Activated B cell treated with CpG ODN at 0.5 μM for 24 hours (primary cell): Measurements from ENCODE around the gene BDNF. TPM values are rescaled to one million over a fixed set of nuclear protein-coding genes. Genes with fewer than 3 reads are reported as not detected.

Experiments used
- ATAC-seq: fragments of 200-7000 bp; cut with Tn5 transposase; one replicate; pipeline ENCODE4 v1.10.0; 2021; ENCODE audit warnings: low read depth, mild to moderate bottlenecking, moderate library complexity
- CTCF ChIA-PET: fragments of 350-600 bp; sonication (Branson Sonifier 250); formaldehyde crosslinking; loops from one replicate; lab custom pipeline; 2021; ENCODE audit warnings: antibody characterized with exemption; lab: Charles Lee
- POLR2A ChIA-PET: fragments of 350-600 bp; sonication (Branson Sonifier 250); formaldehyde crosslinking; loops from one replicate; lab custom pipeline; 2021; ENCODE audit warnings: antibody characterized with exemption; lab: Charles Lee
- DNase-seq: peaks from one replicate; pipeline ENCODE4 v3.0.0; 2022
- H3K27ac Mint-ChIP-seq: one replicate; pipeline ENCODE4 v1.8.0; 2020; ENCODE audit warnings: mixed read lengths
- H3K27me3 Mint-ChIP-seq: one replicate; pipeline ENCODE4 v1.8.0; 2021; ENCODE audit warnings: mixed read lengths
- H3K36me3 Mint-ChIP-seq: one replicate; pipeline ENCODE4 v1.8.0; 2021; ENCODE audit warnings: low read depth, mixed read lengths
- H3K4me1 Mint-ChIP-seq: one replicate; pipeline ENCODE4 v1.8.0; 2021; ENCODE audit warnings: mixed read lengths
- H3K4me3 Mint-ChIP-seq: one replicate; pipeline ENCODE4 v1.8.0; 2020; ENCODE audit warnings: mild to moderate bottlenecking, mixed read lengths
- H3K9me3 Mint-ChIP-seq: one replicate; pipeline ENCODE4 v1.8.0; 2020; ENCODE audit warnings: mixed read lengths
- intact Hi-C: fragments of 100-400 bp; cut with micrococcal nuclease; formaldehyde crosslinking; loops from one replicate; pipeline ENCODE4 v1.15.1; 2024
- total RNA-seq: library from RNA; stranded (reverse); gene quantifications from 2 replicates; pipeline ENCODE4 v1.2.3, GENCODE V29; 2022
- TF ChIP-seq, protein P1 (sequence below): fragments of 200-600 bp; IDR thresholded peaks from one replicate; pipeline ENCODE4 v1.8.0; 2022; ENCODE audit warnings: antibody characterized with exemption, mild to moderate bottlenecking

BDNF gene
- total RNA-seq, 1 donor from 2014 or later: not detected

DNA sequence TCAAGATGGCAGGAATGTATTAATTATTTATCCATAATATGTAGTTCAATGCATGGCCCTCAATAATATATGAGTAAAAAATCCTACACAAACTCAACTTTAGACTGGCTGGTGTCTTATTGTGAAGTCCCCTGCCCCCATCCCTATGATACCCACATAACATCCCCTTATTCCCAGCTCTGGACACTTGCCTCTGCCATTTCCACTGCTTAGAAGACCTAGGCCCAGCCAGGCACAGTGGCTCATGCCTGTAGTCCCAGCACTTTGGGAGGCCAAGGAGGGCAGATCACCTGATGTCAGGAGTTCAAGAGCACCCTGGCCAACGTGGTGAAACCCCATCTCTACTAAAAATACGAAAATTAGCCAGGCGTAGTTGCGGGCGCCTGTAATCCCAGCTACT, 84.4 kb downstream of the BDNF start:
- no peaks in the 10 kb centered on the region for H3K4me1 Mint-ChIP-seq
- TF ChIP-seq, protein P1, sequence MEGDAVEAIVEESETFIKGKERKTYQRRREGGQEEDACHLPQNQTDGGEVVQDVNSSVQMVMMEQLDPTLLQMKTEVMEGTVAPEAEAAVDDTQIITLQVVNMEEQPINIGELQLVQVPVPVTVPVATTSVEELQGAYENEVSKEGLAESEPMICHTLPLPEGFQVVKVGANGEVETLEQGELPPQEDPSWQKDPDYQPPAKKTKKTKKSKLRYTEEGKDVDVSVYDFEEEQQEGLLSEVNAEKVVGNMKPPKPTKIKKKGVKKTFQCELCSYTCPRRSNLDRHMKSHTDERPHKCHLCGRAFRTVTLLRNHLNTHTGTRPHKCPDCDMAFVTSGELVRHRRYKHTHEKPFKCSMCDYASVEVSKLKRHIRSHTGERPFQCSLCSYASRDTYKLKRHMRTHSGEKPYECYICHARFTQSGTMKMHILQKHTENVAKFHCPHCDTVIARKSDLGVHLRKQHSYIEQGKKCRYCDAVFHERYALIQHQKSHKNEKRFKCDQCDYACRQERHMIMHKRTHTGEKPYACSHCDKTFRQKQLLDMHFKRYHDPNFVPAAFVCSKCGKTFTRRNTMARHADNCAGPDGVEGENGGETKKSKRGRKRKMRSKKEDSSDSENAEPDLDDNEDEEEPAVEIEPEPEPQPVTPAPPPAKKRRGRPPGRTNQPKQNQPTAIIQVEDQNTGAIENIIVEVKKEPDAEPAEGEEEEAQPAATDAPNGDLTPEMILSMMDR: no peak
- DNase-seq (no peak), ATAC-seq (no peak)
- no peaks in the 10 kb centered on the region for H3K9me3 Mint-ChIP-seq
- H3K4me3 Mint-ChIP-seq: no peak overlapping the region
- no peak overlapping the region for H3K27ac Mint-ChIP-seq
- no peaks in the 10 kb centered on the region for H3K36me3 Mint-ChIP-seq
- no peaks in the 10 kb centered on the region for H3K27me3 Mint-ChIP-seq
- POLR2A ChIA-PET: no interaction called here
- CTCF ChIA-PET: no interaction called here
- intact Hi-C loops: no loop called here

DNA sequence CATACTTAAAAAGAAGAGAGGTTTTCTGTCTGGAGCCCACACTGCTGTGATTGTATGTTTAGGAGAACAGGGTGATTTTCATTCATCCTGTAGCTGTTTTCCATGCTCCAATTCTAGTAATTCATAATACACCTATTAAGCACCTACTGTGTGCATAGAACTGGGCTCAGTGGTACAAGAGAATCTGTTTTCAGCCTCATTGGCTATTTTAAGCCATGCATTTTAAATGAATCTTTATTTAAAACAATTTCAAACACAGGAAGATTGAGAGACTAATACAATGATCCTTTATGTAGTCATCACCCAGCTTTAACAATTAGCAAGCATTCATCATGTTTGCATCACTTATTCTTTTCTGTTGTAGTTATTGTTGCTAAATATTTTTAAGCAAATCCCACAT, 86.2 kb downstream of the BDNF start:
- intact Hi-C loops: no loop called here
- TF ChIP-seq, protein P1: no peak
- Mint-ChIP-seq H3K4me3 (no peak overlapping the region), H3K36me3 (no peaks in the 10 kb centered on the region), H3K27me3 (no peaks in the 10 kb centered on the region), H3K27ac (no peak overlapping the region), H3K4me1 (no peaks in the 10 kb centered on the region), H3K9me3 (no peaks in the 10 kb centered on the region)
- ChIA-PET POLR2A (no interaction called here), CTCF (no interaction called here)
- DNase-seq (no peak), ATAC-seq (no peak)

DNA sequence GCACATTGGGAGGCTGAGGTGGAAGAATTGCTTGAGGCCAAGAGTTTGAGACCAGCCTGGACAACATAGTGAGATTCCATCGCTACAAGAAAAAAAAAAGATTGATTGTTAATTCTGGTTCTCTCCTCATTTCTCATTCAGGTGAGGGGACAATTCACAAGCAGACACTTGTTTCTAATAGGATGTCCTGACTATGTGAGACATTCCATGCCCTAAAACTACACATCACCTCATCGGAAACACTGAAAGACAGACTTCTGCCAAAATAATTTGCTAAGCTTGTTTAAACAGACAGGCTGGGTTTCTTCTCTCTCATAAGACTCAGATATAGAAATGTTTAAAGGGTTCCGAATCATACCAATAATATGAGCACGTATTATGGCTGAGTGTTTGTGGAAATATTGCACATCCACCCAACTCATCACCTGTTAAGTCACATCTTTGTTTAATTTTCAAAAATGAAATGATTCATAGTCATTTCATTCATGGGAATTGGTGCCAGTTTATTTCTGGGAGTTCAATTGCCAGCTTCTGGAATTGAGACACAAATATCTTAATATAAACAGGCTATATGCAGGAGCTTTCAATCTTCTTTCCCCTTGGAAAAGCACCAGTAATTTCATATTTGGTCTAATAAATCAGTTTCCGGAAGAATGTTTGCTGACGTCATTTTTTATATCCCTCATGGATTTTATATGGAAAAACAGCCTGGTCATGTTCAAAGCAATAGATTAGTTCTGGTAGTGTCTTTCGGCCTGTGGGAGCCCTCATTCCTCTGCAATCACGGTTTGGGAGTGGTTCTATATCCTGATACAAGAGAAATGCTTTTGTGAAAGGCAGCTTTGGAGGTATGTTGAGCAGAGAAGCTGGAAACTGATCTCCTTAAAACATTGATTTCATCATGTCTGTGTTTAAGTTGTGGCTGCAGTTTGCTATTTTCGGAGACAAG, 87.0 kb downstream of the BDNF start:
- TF ChIP-seq, protein P1: no peak
- ChIA-PET POLR2A (no interaction called here), CTCF (no interaction called here)
- Mint-ChIP-seq H3K9me3 (no peaks in the 10 kb centered on the region), H3K36me3 (no peaks in the 10 kb centered on the region), H3K27ac (no peak overlapping the region), H3K4me3 (no peak overlapping the region), H3K4me1 (no peaks in the 10 kb centered on the region), H3K27me3 (no peaks in the 10 kb centered on the region)
- no peak for DNase-seq
- no peak for ATAC-seq
- intact Hi-C loops: no loop called here

DNA sequence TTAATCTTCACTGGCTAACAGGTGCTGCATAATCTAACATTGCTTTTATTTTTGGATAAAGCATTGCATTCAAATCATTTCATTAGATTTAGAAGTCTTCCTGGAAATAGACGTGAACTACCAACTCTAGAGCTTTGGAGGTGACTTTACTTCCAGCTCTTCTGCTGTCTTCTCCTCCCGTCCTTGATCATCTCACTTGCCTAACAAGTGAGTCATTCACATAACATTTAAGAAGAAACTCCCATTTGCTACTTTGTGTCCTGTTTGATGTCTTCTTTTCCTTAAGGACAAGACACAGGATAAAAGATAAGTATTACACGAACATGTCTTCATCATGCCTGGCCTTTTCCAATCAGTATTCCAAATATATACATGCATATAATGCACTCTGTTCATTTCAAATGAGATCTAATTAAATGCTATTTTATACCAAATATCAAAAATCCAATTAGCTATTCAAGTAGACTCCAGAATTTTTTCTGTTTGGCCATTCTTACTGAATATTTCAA, 88.3 kb downstream of the BDNF start:
- ChIA-PET POLR2A (no interaction called here), CTCF (no interaction called here)
- Mint-ChIP-seq H3K27ac (no peak overlapping the region), H3K9me3 (no peaks in the 10 kb centered on the region), H3K27me3 (no peaks in the 10 kb centered on the region), H3K4me1 (no peaks in the 10 kb centered on the region), H3K4me3 (no peak overlapping the region), H3K36me3 (no peaks in the 10 kb centered on the region)
- DNase-seq: no peak
- intact Hi-C loops: no loop called here
- TF ChIP-seq, protein P1: no peak
- no peak for ATAC-seq

DNA sequence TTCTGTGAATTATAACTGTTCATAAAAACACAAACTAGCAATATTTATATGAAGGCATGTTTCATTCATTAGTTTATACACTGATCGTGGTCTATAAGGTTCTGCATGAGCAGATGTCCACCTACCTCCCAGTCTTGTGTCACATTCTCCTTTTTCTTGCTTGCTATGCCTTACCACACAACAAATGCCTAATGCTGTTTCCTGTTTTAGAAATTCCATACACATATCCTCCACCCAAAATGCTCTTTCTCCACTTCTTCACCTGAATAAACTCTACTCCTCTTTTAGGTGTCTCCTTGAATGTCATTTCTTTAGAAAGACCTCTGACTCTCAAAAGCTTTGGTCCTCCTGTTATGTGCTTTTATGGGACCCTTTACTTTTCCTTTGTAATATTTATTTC, 88.9 kb downstream of the BDNF start:
- ATAC-seq: no peak
- H3K36me3 Mint-ChIP-seq: no peaks in the 10 kb centered on the region
- TF ChIP-seq, protein P1: no peak
- no peaks in the 10 kb centered on the region for H3K9me3 Mint-ChIP-seq
- H3K27me3 Mint-ChIP-seq: no peaks in the 10 kb centered on the region
- no peaks in the 10 kb centered on the region for H3K4me1 Mint-ChIP-seq
- H3K27ac Mint-ChIP-seq: no peak overlapping the region
- POLR2A ChIA-PET: no interaction called here
- intact Hi-C loops: no loop called here
- CTCF ChIA-PET: no interaction called here
- no peak for DNase-seq
- no peak overlapping the region for H3K4me3 Mint-ChIP-seq
